Tibial nerve (tissue), 4 donors: Measurements from ENCODE around the gene PGLYRP4. TPM values are rescaled to one million over a fixed set of nuclear protein-coding genes. Genes with fewer than 3 reads are reported as not detected.

ENCODE experiments used
- DNase-seq, 2 donors: peaks; one replicate each; pipeline ENCODE4 v3.0.0-alpha.2; 2019; ENCODE audit warnings: low spot score in 2 of 2
- H3K27ac ChIP-seq, 4 donors: fragments of 200-600 bp; sonication (generic) in 3 of 4; one replicate each; pipeline ENCODE4 v1.5.1; 2017 to 2019; ENCODE audit warnings: mild to moderate bottlenecking in 1 of 4
- H3K27me3 ChIP-seq, 2 donors: fragments of 200-600 bp; sonication (generic) in 1 of 2; one replicate each; pipeline versions ENCODE4 v1.5.1 to v1.6.0; 2017 to 2019
- H3K36me3 ChIP-seq, 3 donors: fragments of 200-600 bp; sonication (generic); one replicate each; pipeline ENCODE4 v1.5.1; 2018 to 2019
- H3K4me1 ChIP-seq, 4 donors: fragments of 200-600 bp; sonication (generic) in 3 of 4; one replicate each; pipeline ENCODE4 v1.5.1; 2017 to 2019
- H3K4me3 ChIP-seq, 4 donors: fragments of 200-600 bp; sonication (generic) in 3 of 4; one replicate each; pipeline ENCODE4 v1.5.1; 2017 to 2019; ENCODE audit warnings: mild to moderate bottlenecking in 1 of 4, moderate library complexity in 1 of 4
- H3K9me3 ChIP-seq, 4 donors: fragments of 200-600 bp; sonication (generic) in 3 of 4; one replicate each; pipeline ENCODE4 v1.5.1; 2017 to 2019
- EP300 ChIP-seq, 2 donors: sonication (generic); formaldehyde crosslinking; IDR thresholded peaks; one replicate each; pipeline ENCODE4 v1.6.1; 2017; ENCODE audit warnings: antibody characterized with exemption in 2 of 2, mild to moderate bottlenecking in 1 of 2
- POLR2A ChIP-seq, 2 donors: fragments of 450-650 bp; IDR thresholded peaks; one replicate each; pipeline ENCODE4 v1.6.1; 2017; ENCODE audit warnings: antibody characterized with exemption in 2 of 2, mild to moderate bottlenecking in 2 of 2, moderate library complexity in 2 of 2
- WGBS, 2 donors: methylation state at CpG; one replicate each; pipeline ENCODE4 v1.1.5; 2018; 5-methylcytosine and 5-hydroxymethylcytosine counted together
- total RNA-seq, 4 donors: library from RNA; depleted of rRNA; stranded (reverse); fragments of >200 nt; gene quantifications; one replicate each; pipeline ENCODE4 v1.1.0, GENCODE V29; 2016
- TF ChIP-seq, protein P1 (sequence below), 5 experiments: fragments of 200-600 bp in 3 of 5; fragments of 450-650 bp in 2 of 5; sonication (generic) in 3 of 5; IDR thresholded peaks; one replicate each; pipeline ENCODE4 v1.5.1; 2016 to 2019; ENCODE audit warnings: antibody characterized with exemption in 5 of 5, mild to moderate bottlenecking in 3 of 5, moderate library complexity in 2 of 5

Gene PGLYRP4, protein sequence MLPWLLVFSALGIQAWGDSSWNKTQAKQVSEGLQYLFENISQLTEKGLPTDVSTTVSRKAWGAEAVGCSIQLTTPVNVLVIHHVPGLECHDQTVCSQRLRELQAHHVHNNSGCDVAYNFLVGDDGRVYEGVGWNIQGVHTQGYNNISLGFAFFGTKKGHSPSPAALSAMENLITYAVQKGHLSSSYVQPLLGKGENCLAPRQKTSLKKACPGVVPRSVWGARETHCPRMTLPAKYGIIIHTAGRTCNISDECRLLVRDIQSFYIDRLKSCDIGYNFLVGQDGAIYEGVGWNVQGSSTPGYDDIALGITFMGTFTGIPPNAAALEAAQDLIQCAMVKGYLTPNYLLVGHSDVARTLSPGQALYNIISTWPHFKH
- not detected for total RNA-seq

DNA sequence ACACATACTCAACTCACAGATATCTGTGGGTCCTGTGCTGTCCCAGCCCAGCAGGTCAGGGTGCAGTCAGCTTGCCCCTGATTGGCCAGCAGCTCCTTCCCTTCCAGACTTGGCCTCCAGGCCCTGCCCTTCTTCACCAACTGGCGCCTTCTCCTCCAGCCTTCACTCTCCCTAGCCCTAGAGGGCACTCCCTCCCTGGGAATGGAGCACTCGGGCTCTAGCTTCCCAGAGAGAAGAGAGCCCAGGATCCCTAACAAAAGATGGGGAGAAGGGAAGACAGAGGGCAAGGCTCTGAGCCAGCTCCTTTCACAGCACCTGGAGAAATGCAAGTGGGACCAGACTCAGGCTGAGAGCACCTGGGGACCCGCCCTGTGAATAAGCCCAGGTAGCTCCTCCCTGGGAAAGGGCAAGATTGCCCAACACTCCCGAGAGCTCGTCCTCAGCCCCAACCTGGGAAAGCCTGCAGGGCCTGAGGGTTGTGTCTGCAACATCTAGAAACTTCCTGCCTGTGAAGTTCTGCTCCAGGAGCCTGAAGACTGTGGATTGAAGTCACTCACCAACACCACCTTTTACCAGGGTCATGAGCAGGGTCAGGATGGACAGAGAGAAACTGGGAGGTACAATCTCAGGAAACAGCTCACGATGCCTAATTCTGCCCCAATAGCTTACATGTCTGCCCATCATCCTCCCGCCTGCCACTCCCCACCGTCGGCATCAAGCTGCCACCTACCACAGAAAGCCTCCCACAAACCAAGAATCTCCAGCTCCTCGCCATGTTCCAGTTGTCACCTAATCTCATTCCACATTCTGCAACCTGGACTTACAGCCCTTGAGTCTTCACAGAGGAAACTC lies at the start of gene PGLYRP4:
TSS of gene PGLYRP4 (minus strand) at position 331 of the 852 bp plus-strand sequence. CDS start 909 bp downstream, outside the sequence.
- H3K4me1 ChIP-seq = no peaks in the 10 kb centered on the region
- H3K27ac ChIP-seq = no peak within 1 kb of the TSS
- H3K27me3 ChIP-seq = peaks cover 0 to 68% of the 10 kb centered on the region in 2 donors
- no peak for TF ChIP-seq EP300 (IDR thresholded peaks at IDR 0.05)
- TF ChIP-seq, protein P1, sequence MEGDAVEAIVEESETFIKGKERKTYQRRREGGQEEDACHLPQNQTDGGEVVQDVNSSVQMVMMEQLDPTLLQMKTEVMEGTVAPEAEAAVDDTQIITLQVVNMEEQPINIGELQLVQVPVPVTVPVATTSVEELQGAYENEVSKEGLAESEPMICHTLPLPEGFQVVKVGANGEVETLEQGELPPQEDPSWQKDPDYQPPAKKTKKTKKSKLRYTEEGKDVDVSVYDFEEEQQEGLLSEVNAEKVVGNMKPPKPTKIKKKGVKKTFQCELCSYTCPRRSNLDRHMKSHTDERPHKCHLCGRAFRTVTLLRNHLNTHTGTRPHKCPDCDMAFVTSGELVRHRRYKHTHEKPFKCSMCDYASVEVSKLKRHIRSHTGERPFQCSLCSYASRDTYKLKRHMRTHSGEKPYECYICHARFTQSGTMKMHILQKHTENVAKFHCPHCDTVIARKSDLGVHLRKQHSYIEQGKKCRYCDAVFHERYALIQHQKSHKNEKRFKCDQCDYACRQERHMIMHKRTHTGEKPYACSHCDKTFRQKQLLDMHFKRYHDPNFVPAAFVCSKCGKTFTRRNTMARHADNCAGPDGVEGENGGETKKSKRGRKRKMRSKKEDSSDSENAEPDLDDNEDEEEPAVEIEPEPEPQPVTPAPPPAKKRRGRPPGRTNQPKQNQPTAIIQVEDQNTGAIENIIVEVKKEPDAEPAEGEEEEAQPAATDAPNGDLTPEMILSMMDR (IDR thresholded peaks at IDR 0.05) = no peak
- TF ChIP-seq POLR2A (IDR thresholded peaks at IDR 0.05) = no peak
- H3K36me3 ChIP-seq = no peaks in the 10 kb centered on the region
- 60 to 64% methylated on average over 8 to 9 of the region's 10 CpGs for WGBS, 2 donors
- no peak for DNase-seq
- no peaks in the 10 kb centered on the region for H3K9me3 ChIP-seq
- no peak within 1 kb of the TSS for H3K4me3 ChIP-seq

DNA sequence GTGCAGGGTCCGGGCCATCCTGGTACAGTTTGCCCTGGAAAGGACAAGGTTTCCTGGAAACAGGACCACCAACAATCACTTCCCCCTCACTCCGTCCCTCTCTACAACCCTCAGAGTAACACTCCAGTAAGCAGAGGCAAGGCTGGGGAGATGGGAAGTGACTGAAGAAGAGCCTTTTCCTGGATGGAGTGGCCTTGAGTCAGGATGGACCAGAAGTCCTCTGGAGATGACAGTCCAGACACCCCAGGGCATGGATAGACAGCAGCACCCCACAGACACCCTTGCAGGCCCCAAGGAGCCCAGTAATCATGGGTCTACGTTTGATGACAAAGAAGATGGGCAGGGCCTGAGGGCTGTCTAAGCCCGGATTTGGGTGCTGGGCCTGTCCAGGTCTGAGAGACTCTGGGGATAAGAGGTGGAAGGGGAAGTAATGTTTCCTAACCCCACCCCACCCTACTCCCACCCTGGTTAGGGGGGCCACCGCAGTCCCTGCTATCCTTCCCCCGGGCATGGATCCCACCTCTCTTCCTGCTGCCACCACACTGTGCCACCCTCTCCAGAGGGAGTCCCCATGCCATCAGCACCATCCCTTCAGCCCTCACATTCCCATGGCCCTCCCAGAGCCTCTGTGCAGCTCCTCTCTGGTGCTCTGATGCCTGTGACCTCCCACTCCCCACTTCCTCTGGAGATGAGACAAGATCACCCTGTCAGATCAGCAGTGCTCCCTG lies 49.4 kb upstream of the PGLYRP4 start:
- H3K27ac ChIP-seq = no peak overlapping the region
- no peaks in the 10 kb centered on the region for H3K9me3 ChIP-seq
- 66 to 82% methylated on average over 6 of the region's 6 CpGs for WGBS, 2 donors
- H3K36me3 ChIP-seq = no peaks in the 10 kb centered on the region
- no peak overlapping the region for H3K4me3 ChIP-seq
- no peak for DNase-seq
- H3K27me3 ChIP-seq = peaks cover 0 to 4% of the 10 kb centered on the region in 2 donors
- TF ChIP-seq, protein P1 (IDR thresholded peaks at IDR 0.05) = no peak
- TF ChIP-seq EP300 (IDR thresholded peaks at IDR 0.05) (no peak), POLR2A (IDR thresholded peaks at IDR 0.05) (no peak)
- H3K4me1 ChIP-seq = no peaks in the 10 kb centered on the region

DNA sequence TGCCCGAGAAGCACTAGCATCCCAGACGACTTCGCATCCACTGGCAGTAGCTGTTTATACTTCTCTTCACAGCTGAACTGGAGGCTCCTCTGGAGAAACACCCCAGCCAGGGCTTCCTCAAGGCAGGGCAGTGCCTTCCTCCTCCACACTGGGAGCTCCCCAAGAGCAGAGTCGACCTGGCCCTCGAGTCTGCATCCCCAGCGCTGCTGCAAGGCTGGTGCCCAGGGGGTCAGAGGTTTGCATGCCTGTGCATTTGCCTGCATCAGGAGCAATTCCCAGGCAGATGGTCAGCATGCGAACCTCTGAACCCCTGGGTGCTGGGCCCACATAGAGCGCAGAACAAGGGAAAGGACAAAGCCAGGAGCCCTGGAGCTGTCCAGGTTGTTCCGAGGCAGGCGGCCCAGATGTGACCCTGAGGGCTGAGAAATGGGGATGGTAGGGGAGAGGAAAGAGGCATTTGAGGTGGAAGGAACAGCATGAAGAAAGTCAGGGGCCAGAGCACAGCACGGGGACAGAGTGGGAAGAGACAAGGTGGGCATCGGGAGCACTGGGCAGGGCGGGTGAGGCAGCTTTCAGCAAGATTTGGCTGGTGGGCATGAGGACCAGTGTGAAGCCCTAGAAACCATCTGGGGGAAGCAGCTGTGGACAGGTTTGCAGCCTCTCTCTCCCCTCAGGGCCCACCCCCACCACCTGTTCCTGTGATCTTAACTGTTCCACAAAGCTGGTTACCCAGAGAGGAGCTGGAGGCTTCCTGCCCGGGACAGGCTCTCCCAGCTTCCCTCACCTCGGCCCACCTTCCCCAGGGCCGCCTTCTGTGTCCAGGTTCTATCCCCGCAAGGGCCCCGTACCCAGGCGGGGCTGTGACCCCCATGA lies 48.6 kb upstream of the PGLYRP4 start:
- Histone ChIP-seq H3K9me3 (no peaks in the 10 kb centered on the region), H3K36me3 (no peaks in the 10 kb centered on the region), H3K27ac (no peak overlapping the region), H3K4me3 (no peak overlapping the region), H3K27me3 (peaks cover 0 to 4% of the 10 kb centered on the region in 2 donors), H3K4me1 (no peaks in the 10 kb centered on the region)
- TF ChIP-seq, protein P1 (IDR thresholded peaks at IDR 0.05) = no peak
- TF ChIP-seq EP300 (IDR thresholded peaks at IDR 0.05) = no peak
- no peak for TF ChIP-seq POLR2A (IDR thresholded peaks at IDR 0.05)
- WGBS, 2 donors = 80 to 83% methylated on average over 16 to 17 of the region's 19 CpGs
- no peak for DNase-seq

DNA sequence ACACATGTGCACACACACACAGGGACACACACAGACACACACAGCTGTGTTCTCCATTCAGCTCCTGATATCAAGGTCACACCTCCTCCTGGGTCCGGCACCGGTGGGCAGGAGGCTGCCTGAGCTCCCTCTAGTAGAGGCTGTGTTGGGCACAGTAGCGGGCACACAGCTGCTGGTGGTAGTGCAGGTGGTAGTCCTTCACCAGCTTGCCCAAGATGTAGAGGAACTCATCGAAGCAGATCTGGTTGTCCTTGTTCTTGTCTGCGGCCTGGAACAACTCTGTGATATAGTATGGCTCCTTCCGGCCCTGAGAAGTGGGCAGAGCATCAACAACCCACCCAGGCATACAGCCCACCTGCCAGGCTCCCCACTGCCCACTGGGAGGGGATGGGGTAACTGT lies 47.8 kb upstream of the PGLYRP4 start:
- Histone ChIP-seq H3K27ac (no peak overlapping the region), H3K36me3 (no peaks in the 10 kb centered on the region), H3K4me1 (no peaks in the 10 kb centered on the region), H3K27me3 (peaks cover 0 to 4% of the 10 kb centered on the region in 2 donors), H3K4me3 (no peak overlapping the region), H3K9me3 (no peaks in the 10 kb centered on the region)
- 65 to 81% methylated on average over 4 to 6 of the region's 6 CpGs for WGBS, 2 donors
- no peak for DNase-seq
- TF ChIP-seq POLR2A (IDR thresholded peaks at IDR 0.05) (no peak), EP300 (IDR thresholded peaks at IDR 0.05) (no peak)
- TF ChIP-seq, protein P1 (IDR thresholded peaks at IDR 0.05) = no peak
